ENCODE measurements around the gene DYNLT2.

Gene DYNLT2

GRCh38 chr6:169751242-169752073 is at the start of gene DYNLT2, which contains the start of gene ERMARD:
Gene DYNLT2 (minus strand): TSS chr6:169751572. CDS start chr6:169751458, 114 bp downstream.
Gene ERMARD (plus strand): TSS chr6:169751622. CDS start chr6:169751658, 36 bp downstream.
- peak; percentile 90 for DNase-seq (ENCODE audit: low spot score)

- DNase-seq (ENCODE audit: low spot score): no peak
Measured at GRCh38 chr6:169800668-169801395, 49.5 kb upstream of the DYNLT2 start.

DNA sequence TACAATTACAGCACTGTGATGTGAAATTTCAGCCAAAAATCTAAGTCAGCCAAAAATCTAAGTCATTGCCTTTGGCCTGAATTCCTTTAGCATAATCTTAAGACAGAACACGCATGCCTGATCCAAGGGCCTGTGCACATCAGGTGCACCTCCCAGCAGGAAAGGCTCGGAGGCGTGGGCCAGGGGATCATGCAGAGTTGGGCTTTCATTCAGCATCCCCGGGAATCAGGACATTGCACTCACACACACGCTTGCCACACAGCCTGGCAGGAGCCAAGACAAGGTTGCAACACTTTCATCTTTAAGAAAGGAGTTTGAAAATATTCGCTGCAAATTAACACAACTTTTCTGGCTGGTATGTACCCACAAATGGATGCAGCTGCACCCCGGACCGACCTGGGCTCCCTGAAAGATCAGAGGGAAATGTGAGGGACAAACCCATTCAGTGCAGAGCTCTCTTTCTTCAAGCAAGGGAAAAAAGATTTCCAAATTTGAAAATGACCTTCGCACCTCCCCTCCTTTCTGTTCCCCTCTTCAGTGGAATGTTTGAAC is 48.8 kb upstream of the DYNLT2 start:
- no peak for DNase-seq (ENCODE audit: low spot score)

GRCh38 chr6:169799474-169799926 is 48.1 kb upstream of the DYNLT2 start:
- DNase-seq (ENCODE audit: low spot score): no peak

GRCh38 chr6:169798764-169799473 is 47.5 kb upstream of the DYNLT2 start:
- no peak for DNase-seq (ENCODE audit: low spot score)

GRCh38 chr6:169795196-169795595 is 43.8 kb upstream of the DYNLT2 start:
- DNase-seq (ENCODE audit: low spot score): no peak

DNA sequence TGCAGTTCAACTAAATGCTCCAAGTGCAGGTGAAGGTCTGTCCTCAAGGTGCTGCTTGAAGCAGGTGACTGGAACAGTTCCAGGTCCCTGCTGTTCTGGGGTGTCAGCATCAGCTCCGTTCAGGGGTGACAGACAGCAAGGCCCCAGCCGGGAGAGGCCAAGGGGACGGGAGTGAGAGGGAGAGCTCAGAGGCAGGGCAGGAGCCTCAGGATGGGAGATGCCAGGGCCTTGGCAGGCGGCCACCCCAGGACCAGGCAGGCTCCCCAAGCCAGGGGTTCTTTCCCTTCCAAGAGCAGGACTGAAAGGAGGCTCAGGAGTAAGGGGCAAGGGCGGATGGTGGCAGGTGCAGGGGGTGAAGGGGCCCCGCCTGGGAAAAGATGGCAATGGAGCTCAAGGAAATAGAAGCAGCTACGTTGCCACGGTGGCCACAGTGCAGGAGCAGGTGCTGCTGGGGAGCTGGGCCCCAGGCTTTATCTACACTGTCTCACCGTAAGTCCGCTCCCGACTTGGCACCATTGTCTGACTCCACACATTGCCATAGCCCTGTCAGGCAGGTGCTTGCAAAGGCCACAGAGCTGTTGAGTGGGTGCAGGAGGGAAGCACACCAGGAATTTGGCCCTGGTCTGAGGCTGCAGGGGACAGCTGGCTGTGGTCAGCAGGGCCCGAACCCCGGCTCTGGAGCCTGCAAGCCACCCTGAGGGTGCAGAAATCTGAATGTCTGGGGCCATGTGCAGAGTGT is 43.1 kb upstream of the DYNLT2 start:
- DNase-seq (ENCODE audit: low spot score): no peak

- no peak for DNase-seq (ENCODE audit: low spot score)
Measured at GRCh38 chr6:169793408-169793807, 42.0 kb upstream of the DYNLT2 start.

- no peak for DNase-seq (ENCODE audit: low spot score)
Measured at GRCh38 chr6:169792306-169793015, 41.1 kb upstream of the DYNLT2 start.

GRCh38 chr6:169791721-169792131 is 40.4 kb upstream of the DYNLT2 start:
- DNase-seq (ENCODE audit: low spot score): no peak

DNA sequence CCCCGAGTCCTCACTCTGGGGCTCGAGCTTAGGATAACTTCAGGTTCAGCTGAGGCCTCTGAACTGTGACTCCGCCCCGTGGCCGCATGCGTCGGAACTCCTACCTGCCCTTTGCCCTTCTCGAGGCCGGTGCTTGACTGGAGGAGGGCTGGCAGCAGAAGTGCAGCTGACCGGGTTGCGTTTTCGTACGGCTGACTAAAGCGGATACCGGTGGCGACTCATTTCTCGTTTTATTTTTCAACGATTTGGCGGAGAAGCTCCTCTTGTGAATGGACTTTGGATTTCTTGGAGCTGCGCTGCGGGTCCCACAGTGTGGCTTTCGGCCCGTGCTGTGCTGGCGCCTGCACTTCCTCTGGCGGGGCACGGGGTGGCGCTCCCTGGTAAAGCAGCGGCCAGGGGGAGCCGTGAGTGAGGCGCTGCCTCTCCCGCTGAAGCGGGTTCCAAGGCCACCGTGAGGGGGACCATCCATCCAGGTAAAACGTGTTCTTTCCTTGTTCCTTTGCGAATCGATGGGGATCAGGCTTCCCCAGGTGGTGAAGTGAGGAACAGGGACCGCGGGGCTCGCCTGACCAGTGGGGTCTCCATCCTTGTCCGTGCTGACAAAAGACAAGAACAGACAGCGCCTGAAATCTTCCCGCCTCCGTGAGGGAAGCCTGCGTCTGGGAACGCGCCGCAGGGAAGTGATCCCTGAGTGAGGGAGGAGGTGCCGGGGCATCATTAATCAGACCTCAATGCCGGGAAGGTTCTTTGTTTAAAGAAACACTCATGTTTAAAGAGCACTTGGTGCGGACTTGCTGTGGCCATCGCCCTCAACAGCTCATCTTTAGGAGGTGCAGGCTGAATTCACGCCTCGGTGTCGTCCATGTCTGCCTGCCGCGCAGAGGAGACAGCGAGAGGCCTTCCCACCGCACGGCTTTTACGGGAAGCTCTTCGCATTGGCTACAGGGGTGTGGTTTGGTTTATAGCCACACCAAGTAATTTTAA is 38.9 kb upstream of the DYNLT2 start:
- no peak for DNase-seq (ENCODE audit: low spot score)

DNA sequence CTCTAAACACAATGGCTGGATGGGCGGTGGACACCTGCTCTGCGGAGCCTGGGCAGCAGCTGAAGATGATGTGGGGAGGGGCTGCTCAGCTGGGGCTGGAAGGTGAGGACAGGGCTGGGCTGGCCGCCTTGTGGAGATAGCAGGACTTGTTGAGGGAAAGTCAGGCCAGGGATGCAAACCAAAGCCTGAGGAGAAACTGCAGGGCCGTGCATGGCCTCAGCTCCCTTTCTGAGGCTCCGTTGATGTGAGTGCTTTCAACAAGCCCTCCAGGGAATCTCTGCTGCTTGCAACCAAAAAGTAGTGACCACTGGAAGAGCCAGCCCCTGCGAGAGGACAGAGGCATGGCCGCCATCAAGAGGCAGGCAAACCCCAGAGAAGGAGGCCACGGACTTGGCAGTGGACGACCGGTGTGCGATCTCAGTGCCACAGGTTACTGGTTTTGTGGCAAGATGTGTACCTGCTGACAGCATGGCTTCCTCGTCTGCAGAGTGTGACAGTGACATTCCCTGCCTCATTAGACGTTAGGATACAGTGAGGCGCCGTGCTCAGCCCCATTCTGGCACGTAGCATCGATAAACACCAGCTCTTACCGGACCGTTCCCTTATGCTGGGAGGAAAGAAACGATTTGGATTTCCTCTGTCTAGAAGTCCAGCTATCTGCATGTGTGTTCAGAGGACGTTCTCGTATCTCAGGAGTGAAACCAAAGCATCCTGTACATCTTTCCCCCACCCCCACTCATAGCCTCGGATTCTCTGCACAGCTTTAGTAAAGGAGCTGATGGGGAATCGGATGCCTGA is 38.0 kb upstream of the DYNLT2 start:
- no peak for DNase-seq (ENCODE audit: low spot score)

DNA sequence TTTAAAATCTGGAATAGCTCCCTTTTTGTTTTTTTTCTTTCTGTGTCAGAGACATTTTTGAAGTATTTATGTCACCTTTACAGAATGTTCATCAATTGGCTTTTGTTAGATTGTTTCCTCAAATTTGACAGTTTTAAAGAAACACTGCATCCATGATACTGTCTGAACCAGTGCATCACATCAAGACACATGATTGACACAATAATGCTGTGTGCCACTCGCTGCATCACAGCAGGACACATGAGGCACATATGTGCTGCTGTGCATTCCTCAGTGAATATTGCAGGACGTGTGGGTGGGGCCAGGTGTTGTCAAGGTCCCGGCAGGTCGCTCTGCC is 37.4 kb upstream of the DYNLT2 start:
- no peak for DNase-seq (ENCODE audit: low spot score)

DNA sequence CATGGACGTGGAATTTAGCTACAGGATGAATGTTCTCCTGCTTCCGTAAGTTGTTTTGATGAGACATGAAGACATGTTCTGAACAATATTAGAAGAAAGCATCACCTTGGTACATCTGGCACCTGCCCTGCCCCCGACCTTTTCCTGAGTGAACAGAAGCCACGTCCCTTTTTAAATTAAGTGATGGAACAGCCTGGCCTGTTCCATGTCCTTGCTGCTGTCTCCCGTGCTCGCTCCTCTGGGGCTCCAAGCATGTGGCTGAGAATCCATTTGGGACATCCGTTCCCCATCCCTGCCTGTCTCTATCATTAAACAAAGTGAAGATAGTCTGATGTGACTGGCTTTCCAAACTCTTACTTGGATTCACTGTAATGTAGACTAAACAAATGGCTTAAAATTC is 36.4 kb upstream of the DYNLT2 start:
- no peak for DNase-seq (ENCODE audit: low spot score)

GRCh38 chr6:169786349-169786748 is 35.0 kb upstream of the DYNLT2 start:
- no peak for DNase-seq (ENCODE audit: low spot score)

GRCh38 chr6:169785566-169785965 is 34.2 kb upstream of the DYNLT2 start:
- no peak for DNase-seq (ENCODE audit: low spot score)

- no peak for DNase-seq (ENCODE audit: low spot score)
Measured at GRCh38 chr6:169784821-169785340, 33.5 kb upstream of the DYNLT2 start.

GRCh38 chr6:169783971-169784820 is 32.8 kb upstream of the DYNLT2 start:
- no peak for DNase-seq (ENCODE audit: low spot score)

Data from hematopoietic multipotent progenitor cell treated with erythropoietin and hydrocortisone succinate and interleukin-3 and kit ligand, for 17 days (in vitro differentiated cells).